Measurements from ENCODE around the gene LUC7L2. TPM values are rescaled to one million over a fixed set of nuclear protein-coding genes. Genes with fewer than 3 reads are reported as not detected.

Gene LUC7L2
- total and polyA plus RNA-seq, 9 of the 15 experiments (the other 6 are each of a cell fraction or from before 2014, with no cell fraction given): 56.1 to 207 (median 141) TPM

GRCh38 chr7:139340037-139340807 lies 19.5 kb upstream of the LUC7L2 start (continued):
- TF ChIP-seq, protein P1, sequence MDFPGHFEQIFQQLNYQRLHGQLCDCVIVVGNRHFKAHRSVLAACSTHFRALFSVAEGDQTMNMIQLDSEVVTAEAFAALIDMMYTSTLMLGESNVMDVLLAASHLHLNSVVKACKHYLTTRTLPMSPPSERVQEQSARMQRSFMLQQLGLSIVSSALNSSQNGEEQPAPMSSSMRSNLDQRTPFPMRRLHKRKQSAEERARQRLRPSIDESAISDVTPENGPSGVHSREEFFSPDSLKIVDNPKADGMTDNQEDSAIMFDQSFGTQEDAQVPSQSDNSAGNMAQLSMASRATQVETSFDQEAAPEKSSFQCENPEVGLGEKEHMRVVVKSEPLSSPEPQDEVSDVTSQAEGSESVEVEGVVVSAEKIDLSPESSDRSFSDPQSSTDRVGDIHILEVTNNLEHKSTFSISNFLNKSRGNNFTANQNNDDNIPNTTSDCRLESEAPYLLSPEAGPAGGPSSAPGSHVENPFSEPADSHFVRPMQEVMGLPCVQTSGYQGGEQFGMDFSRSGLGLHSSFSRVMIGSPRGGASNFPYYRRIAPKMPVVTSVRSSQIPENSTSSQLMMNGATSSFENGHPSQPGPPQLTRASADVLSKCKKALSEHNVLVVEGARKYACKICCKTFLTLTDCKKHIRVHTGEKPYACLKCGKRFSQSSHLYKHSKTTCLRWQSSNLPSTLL (IDR thresholded peaks at IDR 0.05): peak; percentile 90
- TF ChIP-seq SIN3A (IDR thresholded peaks at IDR 0.05; ENCODE audit: borderline replicate concordance in 2 of 2, control insufficient read depth in 1 of 2, low read depth in 2 of 2, low read length in 2 of 2): 0 out of 4 replicates have a peak, but pooled peaks of 1 of the 2 experiments have one; percentile 32
- TF ChIP-seq ILF3 (IDR thresholded peaks at IDR 0.05; ENCODE audit: borderline replicate concordance): no peak; the same call in 1 of the 2 replicates
- TF ChIP-seq ELF1 (tag; IDR thresholded peaks at IDR 0.05): peak; percentile 99
- peak; percentile 86; the same call in 1 of the 2 replicates for TF ChIP-seq DNMT1 (IDR thresholded peaks at IDR 0.05)
- no peak for TF ChIP-seq ZNF551 (CRISPR knock-in tag; IDR thresholded peaks at IDR 0.05)
- TF ChIP-seq SMARCA4 (IDR thresholded peaks at IDR 0.05): no peak
- no peak for TF ChIP-seq ZNF146 (CRISPR knock-in tag; IDR thresholded peaks at IDR 0.05; ENCODE audit: unreplicated experiment)
- no peak for TF ChIP-seq ZNF512 (tag; IDR thresholded peaks at IDR 0.05)
- peak; percentile 46 for TF ChIP-seq CHD2 (IDR thresholded peaks at IDR 0.05; ENCODE audit: low read depth, low read length)
- TF ChIP-seq PHTF2 (CRISPR knock-in tag; IDR thresholded peaks at IDR 0.05): no peak
- no peak for TF ChIP-seq PURB (CRISPR knock-in tag; IDR thresholded peaks at IDR 0.05; ENCODE audit: low read depth)
- peak; percentile 94 for TF ChIP-seq KLF1 (tag; IDR thresholded peaks at IDR 0.05)
- TF ChIP-seq E2F6 (IDR thresholded peaks at IDR 0.05; ENCODE audit: borderline replicate concordance in 1 of 2, extremely low read depth in 1 of 2, insufficient read depth in 1 of 2, insufficient read length in 1 of 2, low read depth in 1 of 2, low read length in 1 of 2, poor library complexity in 1 of 2, severe bottlenecking in 1 of 2): peak; percentile 79 to 86
- peak; percentile 88; the same call in 1 of the 2 replicates for TF ChIP-seq FOXJ2 (tag; IDR thresholded peaks at IDR 0.05)
- TF ChIP-seq TFAM (CRISPR knock-in tag; conservative IDR thresholded peaks at IDR 0.05): no peak
- peak; percentile 96 for TF ChIP-seq FOXK1 (CRISPR knock-in tag; IDR thresholded peaks at IDR 0.05; ENCODE audit: borderline replicate concordance)
- peak; percentile 48 for TF ChIP-seq ZFP36 (IDR thresholded peaks at IDR 0.05; ENCODE audit: low read depth, low read length, partially characterized antibody)
- TF ChIP-seq ZFPM2 (CRISPR knock-in tag; IDR thresholded peaks at IDR 0.05): no peak
